Gastroesophageal sphincter (tissue), 3 donors: ENCODE results near the gene OR1L6.

Experiments
- CTCF ChIP-seq, 4 experiments: fragments of 200-600 bp in 2 of 4; fragments of 450-650 bp in 2 of 4; sonication (generic) in 1 of 4; IDR thresholded peaks; one replicate each; pipeline ENCODE4 v1.5.1; 2017 to 2019; ENCODE audit warnings: antibody characterized with exemption in 4 of 4, mild to moderate bottlenecking in 2 of 4, moderate library complexity in 2 of 4
- EP300 ChIP-seq: sonication (generic); formaldehyde crosslinking; IDR thresholded peaks from one replicate; pipeline ENCODE4 v1.6.1; 2017; ENCODE audit warnings: antibody characterized with exemption, mild to moderate bottlenecking
- POLR2A ChIP-seq, 2 donors: fragments of 450-650 bp; IDR thresholded peaks; one replicate each; pipeline ENCODE4 v1.6.1; 2017; ENCODE audit warnings: antibody characterized with exemption in 2 of 2, mild to moderate bottlenecking in 2 of 2, moderate library complexity in 1 of 2
- POLR2AphosphoS5 ChIP-seq: sonication (generic); formaldehyde crosslinking; IDR thresholded peaks from one replicate; pipeline ENCODE4 v1.6.1; 2017; ENCODE audit warnings: antibody characterized with exemption

- TF ChIP-seq EP300 (no peak), CTCF (IDR thresholded peaks at IDR 0.05) (no peak), POLR2A (IDR thresholded peaks at IDR 0.05) (no peak), POLR2AphosphoS5 (no peak)
Observed at GRCh38 chr9:122791872-122792669, 50.0 kb downstream of the OR1L6 start.
